ENCODE results near the gene UBE2O. TPM values are rescaled to one million over a fixed set of nuclear protein-coding genes. Genes with fewer than 3 reads are reported as not detected.

The UBE2O gene
- total and polyA plus RNA-seq, 2 experiments from 2014 or later, result 30.4 to 79.4 TPM

- no peak for TF ChIP-seq ZNF462 (CRISPR knock-in tag; IDR thresholded peaks at IDR 0.05)
- TF ChIP-seq ZNF331 (CRISPR knock-in tag; IDR thresholded peaks at IDR 0.05; ENCODE audit: low read depth), result no peak
- no peak for TF ChIP-seq JUNB (IDR thresholded peaks at IDR 0.05; ENCODE audit: unreplicated experiment)
- TF ChIP-seq NANOG (IDR thresholded peaks at IDR 0.05; ENCODE audit: borderline replicate concordance), result no peak
- TF ChIP-seq EZH2 (IDR thresholded peaks at IDR 0.05; ENCODE audit: low read depth, unreplicated experiment), result no peak
- no peak for TF ChIP-seq CTCF (conservative IDR thresholded peaks at IDR 0.05; ENCODE audit: low read depth in 2 of 2)
- TF ChIP-seq STAT1 (IDR thresholded peaks at IDR 0.05; ENCODE audit: unreplicated experiment), result no peak
- TF ChIP-seq ETS1 (IDR thresholded peaks at IDR 0.05), result no peak
- no peak for TF ChIP-seq ZNF114 (CRISPR knock-in tag; IDR thresholded peaks at IDR 0.05)
- TF ChIP-seq CREB1 (CRISPR knock-in tag; IDR thresholded peaks at IDR 0.05; ENCODE audit: low read depth), result no peak
These were observed 12.1 kb downstream of the UBE2O start (continued) for GRCh38 chr17:76440751-76441362.

Data from GM23338 (cell line).